H1 (cell line): ENCODE results near the gene RFX2. TPM values are rescaled to one million over a fixed set of nuclear protein-coding genes. Genes with fewer than 3 reads are reported as not detected.

Experiments
- CTCF ChIA-PET: fragments of 300-600 bp; sonication (Branson Sonifier 250); formaldehyde crosslinking; loops from one replicate; lab custom pipeline; 2021; ENCODE audit not compliant: partially characterized antibody; lab: Charles Lee
- POLR2A ChIA-PET: fragments of 300-600 bp; sonication (Branson Sonifier 250); formaldehyde crosslinking; loops from one replicate; lab custom pipeline; 2021; ENCODE audit warnings: inconsistent platforms; ENCODE audit not compliant: partially characterized antibody; lab: Charles Lee
- DNase-seq, 2 experiments: peaks; one replicate each; pipeline versions ENCODE4 v3.0.0 to v3.0.0-alpha.2; 2010 to 2022; ENCODE audit warnings: low spot score in 2 of 2, low read depth in 1 of 2, mixed read lengths in 1 of 2
- FAIRE-seq: peaks from 2 replicates; lab custom pipeline; 2011; peaks lifted over from hg19 to GRCh38; lab: Jason Lieb, UNC
- H2AFZ ChIP-seq: 2 replicates; pipeline ENCODE4 v1.8.1; 2012; ENCODE audit warnings: low read length, inconsistent platforms
- H2AK5ac ChIP-seq: 2 replicates; pipeline ENCODE4 v1.6.1; 2013; ENCODE audit warnings: low read depth, low read length
- H2BK120ac ChIP-seq: replicated peaks from 2 replicates; pipeline ENCODE3; 2013; ENCODE audit warnings: low read depth, low read length, inconsistent platforms
- H2BK12ac ChIP-seq: 2 replicates; pipeline ENCODE4 v1.6.1; 2013; ENCODE audit warnings: low read depth, low read length
- H2BK15ac ChIP-seq: 2 replicates; pipeline ENCODE4 v1.6.1; 2013; ENCODE audit warnings: low read length
- H2BK20ac ChIP-seq: 2 replicates; pipeline ENCODE4 v1.6.1; 2013; ENCODE audit warnings: low read length
- H2BK5ac ChIP-seq: 2 replicates; pipeline ENCODE4 v1.6.1; 2013; ENCODE audit warnings: low read depth, low read length
- H3K14ac ChIP-seq: 2 replicates; pipeline ENCODE4 v1.6.1; 2013; ENCODE audit warnings: inconsistent platforms; ENCODE audit not compliant: insufficient read length
- H3K18ac ChIP-seq: 2 replicates; pipeline ENCODE4 v1.6.1; 2013; ENCODE audit warnings: low read length; ENCODE audit errors: extremely low read depth
- H3K23ac ChIP-seq: 2 replicates; pipeline ENCODE4 v1.6.1; 2013; ENCODE audit warnings: inconsistent platforms; ENCODE audit not compliant: insufficient read length
- H3K23me2 ChIP-seq: 2 replicates; pipeline ENCODE4 v1.6.1; 2013; ENCODE audit warnings: low read depth, low read length
- H3K27ac ChIP-seq: 2 replicates; pipeline ENCODE4 v1.6.1; 2011; ENCODE audit warnings: low read depth, low read length, inconsistent platforms
- H3K27me3 ChIP-seq, 4 experiments: replicated peaks in 1 of 4; 1 replicate in 1 of 4; 2 replicates in 3 of 4; pipeline versions ENCODE4 v1.6.1 to v1.8.1; 2011 to 2013; ENCODE audit warnings: low read length in 3 of 4, mild to moderate bottlenecking in 3 of 4, inconsistent platforms in 2 of 4, mixed read lengths in 2 of 4, moderate library complexity in 1 of 4; ENCODE audit not compliant: control insufficient read depth in 3 of 4, insufficient read depth in 3 of 4; ENCODE audit errors: extremely low read depth in 1 of 4
- H3K36me3 ChIP-seq, 4 experiments: 2 replicates each; pipeline versions ENCODE4 v1.6.1 to v1.8.1; 2011 to 2013; ENCODE audit warnings: mild to moderate bottlenecking in 4 of 4, low read length in 3 of 4, moderate library complexity in 2 of 4, control low read depth in 1 of 4, inconsistent platforms in 1 of 4; ENCODE audit not compliant: insufficient read depth in 4 of 4, control insufficient read depth in 2 of 4
- H3K4ac ChIP-seq: replicated peaks from 2 replicates; pipeline ENCODE3; 2013; ENCODE audit warnings: low read length, low read depth, mixed read lengths, inconsistent platforms; ENCODE audit not compliant: insufficient read length
- H3K4me1 ChIP-seq, 4 experiments: replicated peaks in 1 of 4; 1 replicate in 1 of 4; 2 replicates in 3 of 4; pipeline versions ENCODE4 v1.6.1 to v1.8.1; 2011 to 2013; ENCODE audit warnings: low read length in 3 of 4, inconsistent platforms in 2 of 4, mixed read lengths in 1 of 4; ENCODE audit not compliant: insufficient read depth in 4 of 4, control insufficient read depth in 3 of 4
- H3K4me2 ChIP-seq, 2 experiments: 2 replicates each; pipeline versions ENCODE4 v1.6.1 to v1.8.1; 2011 to 2013; ENCODE audit warnings: low read depth in 2 of 2, low read length in 2 of 2, control low read depth in 1 of 2, inconsistent platforms in 1 of 2, mild to moderate bottlenecking in 1 of 2; ENCODE audit not compliant: insufficient read depth in 1 of 2
- H3K4me3 ChIP-seq, 4 experiments: fragments of 200-600, 300-600 bp in 1 of 4; sonication (generic), shearing (Covaris generic), sonication (Bioruptor Twin) in 1 of 4; 2 replicates each; pipeline versions ENCODE4 v1.5.1 to v1.8.1; 2011 to 2016; ENCODE audit warnings: low read length in 4 of 4, low read depth in 3 of 4, control low read depth in 2 of 4, inconsistent platforms in 2 of 4, mild to moderate bottlenecking in 2 of 4, mixed read lengths in 1 of 4, moderate library complexity in 1 of 4; ENCODE audit not compliant: insufficient read depth in 2 of 4; ENCODE audit errors: extremely low read depth in 1 of 4
- H3K56ac ChIP-seq: replicated peaks from 2 replicates; pipeline ENCODE3; 2013; ENCODE audit warnings: low read depth, mild to moderate bottlenecking, mixed read lengths, low read length, inconsistent platforms; ENCODE audit not compliant: insufficient read length
- H3K79me1 ChIP-seq: 2 replicates; pipeline ENCODE4 v1.6.1; 2013; ENCODE audit warnings: low read depth, low read length, control low read depth
- H3K79me2 ChIP-seq, 2 experiments: 2 replicates each; pipeline versions ENCODE4 v1.6.1 to v1.8.1; 2012 to 2013; ENCODE audit warnings: low read length in 2 of 2, mild to moderate bottlenecking in 2 of 2, inconsistent platforms in 1 of 2; ENCODE audit not compliant: insufficient read depth in 2 of 2, control insufficient read depth in 1 of 2
- H3K9ac ChIP-seq, 4 experiments: replicated peaks in 1 of 4; 1 replicate in 1 of 4; 2 replicates in 3 of 4; pipeline versions ENCODE4 v1.6.1 to v1.8.1; 2011 to 2013; ENCODE audit warnings: low read depth in 3 of 4, low read length in 3 of 4, control low read depth in 2 of 4, mild to moderate bottlenecking in 2 of 4, moderate library complexity in 2 of 4, inconsistent platforms in 1 of 4; ENCODE audit errors: extremely low read depth in 1 of 4
- H3K9me3 ChIP-seq, 2 experiments: 2 replicates each; pipeline versions ENCODE4 v1.6.1 to v1.8.1; 2012 to 2013; ENCODE audit warnings: mild to moderate bottlenecking in 2 of 2, moderate library complexity in 2 of 2, control low read depth in 1 of 2, inconsistent platforms in 1 of 2, low read depth in 1 of 2, low read length in 1 of 2, mixed read lengths in 1 of 2; ENCODE audit not compliant: insufficient read depth in 2 of 2
- H4K20me1 ChIP-seq, 2 experiments: replicated peaks in 1 of 2; 2 replicates each; pipeline versions ENCODE3 to v1.8.1; 2011 to 2013; ENCODE audit warnings: inconsistent platforms in 2 of 2, low read length in 2 of 2, mild to moderate bottlenecking in 1 of 2; ENCODE audit not compliant: insufficient read depth in 2 of 2, control insufficient read depth in 1 of 2
- H4K5ac ChIP-seq: 2 replicates; pipeline ENCODE4 v1.6.1; 2013; ENCODE audit warnings: low read length, low read depth, mixed read lengths, inconsistent platforms; ENCODE audit not compliant: insufficient read length
- H4K8ac ChIP-seq: 2 replicates; pipeline ENCODE4 v1.8.0; 2013; ENCODE audit warnings: mild to moderate bottlenecking, moderate library complexity, low read length, inconsistent platforms; ENCODE audit not compliant: insufficient read depth; ENCODE audit errors: extremely low read depth
- H4K91ac ChIP-seq: replicated peaks from 2 replicates; pipeline ENCODE3; 2013; ENCODE audit warnings: low read length, mixed read lengths, inconsistent platforms; ENCODE audit not compliant: insufficient read length
- ASH2L ChIP-seq: fragments of 200-600, 300-600 bp; sonication (generic); IDR thresholded peaks from one replicate; pipeline ENCODE4 v1.7.1; 2017; ENCODE audit warnings: low read length
- BCL11A ChIP-seq, 2 experiments: IDR thresholded peaks; one replicate each; pipeline ENCODE4 v1.6.1; 2011; ENCODE audit warnings: low read depth in 2 of 2, low read length in 2 of 2, mild to moderate bottlenecking in 2 of 2
- CBX5 ChIP-seq: fragments of 300-800, 300-1000 bp; sonication (generic); IDR thresholded peaks from 2 replicates; pipeline ENCODE4 v1.7.1; 2016; ENCODE audit warnings: antibody characterized with exemption, low read length, low read depth
- CREB1 ChIP-seq: IDR thresholded peaks from 2 replicates; pipeline ENCODE4 v1.6.1; 2012; ENCODE audit warnings: inconsistent platforms
- CTCF ChIP-seq, 3 experiments: IDR thresholded peaks; 1 replicate in 2 of 3; 2 replicates in 1 of 3; pipeline versions ENCODE4 v1.5.1 to v1.6.1; 2011; ENCODE audit warnings: low read length in 3 of 3, mild to moderate bottlenecking in 3 of 3, inconsistent platforms in 2 of 3, low read depth in 1 of 3, moderate library complexity in 1 of 3; ENCODE audit not compliant: insufficient read depth in 1 of 3; ENCODE audit errors: control extremely low read depth in 1 of 3
- FOSL1 ChIP-seq: IDR thresholded peaks from 2 replicates; pipeline ENCODE4 v1.6.1; 2011; ENCODE audit warnings: mild to moderate bottlenecking, low read depth, low read length, moderate library complexity; ENCODE audit not compliant: insufficient read depth
- GABPA ChIP-seq: IDR thresholded peaks from 2 replicates; pipeline ENCODE4 v1.6.1; 2011; ENCODE audit warnings: mild to moderate bottlenecking, low read length, moderate library complexity, borderline replicate concordance; ENCODE audit not compliant: insufficient read depth
- KDM5A ChIP-seq: fragments of 200-600 bp; IDR thresholded peaks from 2 replicates; pipeline ENCODE4 v1.7.1; 2012; ENCODE audit warnings: mild to moderate bottlenecking, low read length, inconsistent platforms, mixed read lengths
- SIN3A ChIP-seq, 2 experiments: IDR thresholded peaks in 1 of 2; conservative IDR thresholded peaks in 1 of 2; 2 replicates each; pipeline ENCODE4 v1.6.1; 2011 to 2012; ENCODE audit warnings: low read length in 2 of 2, improper control_type of control experiment in 1 of 2, low read depth in 1 of 2, mild to moderate bottlenecking in 1 of 2
- SUZ12 ChIP-seq: fragments of 200-600 bp; sonication (generic); IDR thresholded peaks from 2 replicates; pipeline ENCODE4 v1.6.1; 2012; ENCODE audit warnings: mild to moderate bottlenecking, inconsistent platforms, low read length, moderate library complexity, mixed read lengths
- TBP ChIP-seq: IDR thresholded peaks from 2 replicates; pipeline ENCODE4 v1.6.1; 2011; ENCODE audit warnings: low read depth, low read length, improper control_type of control experiment
- WGBS, 2 experiments: shearing (Covaris generic) in 1 of 2; methylation state at CpG; one replicate each; pipeline versions ENCODE4 v1.1.6 to v1.1.7; 2013 to 2015; ENCODE audit warnings: low lambda C conversion rate in 2 of 2, mixed read lengths in 2 of 2, inconsistent platforms in 1 of 2, low coverage in 1 of 2, missing lambda C conversion rate in 1 of 2; ENCODE audit not compliant: insufficient replicate concordance in 2 of 2, insufficient coverage in 1 of 2, insufficient read length in 1 of 2; ENCODE audit errors: extremely low coverage in 1 of 2, missing lambda C conversion rate in 1 of 2; 5-methylcytosine and 5-hydroxymethylcytosine counted together
- polyA plus RNA-seq, 7 experiments: library from polyadenylated mRNA; depleted of rRNA in 3 of 7; stranded (reverse) in 5 of 7; unstranded in 2 of 7; fragments of >200 nt in 5 of 7; fragments of 200-250 nt in 2 of 7; gene quantifications; 1 replicate in 5 of 7; 2 replicates in 1 of 7; 4 replicates in 1 of 7; pipeline versions ENCODE4 v1.2.1 to v1.2.3, GENCODE V29; 2011 to 2013; ENCODE audit warnings: missing spikeins in 2 of 7, mixed read lengths in 2 of 7
- total RNA-seq: library from RNA; stranded (reverse); fragmentation: NEBNext Ultra II Directional; extraction: Animal tissue kit (Norgen Biotek cat#: 25700); gene quantifications from 2 replicates; pipeline ENCODE4 v1.2.1, GENCODE V29; 2021

The RFX2 gene
- total and polyA plus RNA-seq, 2 of the 8 experiments (the other 6 are each of a cell fraction or from before 2014, with no cell fraction given): 4.8 to 5.3 TPM

DNA sequence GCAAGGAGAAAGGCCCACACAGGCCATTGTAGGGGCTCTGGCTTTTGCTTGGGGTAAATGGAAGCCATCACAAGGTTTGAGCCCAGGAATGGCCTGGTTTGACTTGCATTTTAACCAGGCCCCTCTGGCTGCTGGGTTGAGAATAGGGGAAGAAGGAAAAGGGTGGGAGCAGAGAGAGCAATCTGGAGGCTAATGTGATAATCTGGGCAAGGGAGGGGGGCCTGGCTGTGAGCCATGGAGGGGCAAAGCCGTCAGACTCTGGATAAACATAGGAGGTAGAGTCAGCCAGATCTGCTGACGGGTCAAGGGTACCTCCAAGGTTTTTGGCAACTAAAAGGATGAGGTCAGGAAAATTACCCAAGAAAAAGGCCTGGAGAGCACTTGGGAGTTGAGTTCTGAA is 41.6 kb downstream of the RFX2 start:
- H3K23me2 ChIP-seq: peaks cover 4% of the 10 kb centered on the region; the same call in 1 of the 2 replicates
- H3K4ac ChIP-seq: no peak overlapping the region
- no peak overlapping the region for H3K27ac ChIP-seq
- no peak for FAIRE-seq
- 65% methylated on average over 2 of the region's 2 CpGs; no CpG with 5 or more reads in 1 of the 2 experiments for WGBS, 2 experiments
- POLR2A ChIA-PET: interaction anchor here (1.5 kb wide), 1 partner anchor 8 kb away, joined by 3 read pairs; no protein-coding TSS in a partner anchor
- H3K4me1 ChIP-seq: peaks cover 3 to 6% (median 4%) of the 10 kb centered on the region in 4 experiments; a peak in 6 of 7 replicates
- H2AFZ ChIP-seq: no peak overlapping the region
- no peak overlapping the region for H4K91ac ChIP-seq
- no peak overlapping the region for H4K5ac ChIP-seq
- H2BK12ac ChIP-seq: no peak overlapping the region; the same call in 1 of the 2 replicates
- no peak overlapping the region for H2BK120ac ChIP-seq
- DNase-seq: no peak
- H3K56ac ChIP-seq: no peak overlapping the region
- H3K79me1 ChIP-seq: no peaks in the 10 kb centered on the region
- H2BK5ac ChIP-seq: no peak overlapping the region
- no peaks in the 10 kb centered on the region for H3K79me2 ChIP-seq
- CTCF ChIA-PET: no interaction called here
- H3K9me3 ChIP-seq: no peaks in the 10 kb centered on the region
- H3K18ac ChIP-seq: no peak overlapping the region
- no peaks in the 10 kb centered on the region for H3K27me3 ChIP-seq
- no peak overlapping the region for H2BK20ac ChIP-seq
- no peak overlapping the region for H3K9ac ChIP-seq
- H3K14ac ChIP-seq: no peak overlapping the region
- peaks cover 2% of the 10 kb centered on the region in 2 experiments for H4K20me1 ChIP-seq
- no peak overlapping the region; the same call in 1 of the 2 replicates for H2AK5ac ChIP-seq
- H3K4me2 ChIP-seq: no peak overlapping the region
- no peaks in the 10 kb centered on the region for H3K36me3 ChIP-seq
- no peak overlapping the region for H4K8ac ChIP-seq
- H3K4me3 ChIP-seq: no peak overlapping the region
- no peak overlapping the region for H3K23ac ChIP-seq
- H2BK15ac ChIP-seq: no peak overlapping the region
- no peak for TF ChIP-seq FOSL1
- TF ChIP-seq KDM5A: no peak
- no peak for TF ChIP-seq CBX5
- TF ChIP-seq SIN3A (conservative IDR thresholded peaks at IDR 0.05 in 1 of 2, IDR thresholded peaks at IDR 0.05 in 1 of 2; ENCODE audit: low read depth in 1 of 2, low read length in 2 of 2): no peak
- no peak for TF ChIP-seq GABPA
- TF ChIP-seq TBP: no peak
- TF ChIP-seq ASH2L: no peak
- TF ChIP-seq SUZ12: no peak
- TF ChIP-seq CREB1: no peak
- TF ChIP-seq BCL11A (IDR thresholded peaks at IDR 0.05; ENCODE audit: low read depth in 2 of 2, low read length in 2 of 2): no peak
- no peak for TF ChIP-seq CTCF (IDR thresholded peaks at IDR 0.05; ENCODE audit: control extremely low read depth in 1 of 3, insufficient read depth in 1 of 3, low read depth in 1 of 3, low read length in 3 of 3)
